Activated CD8-positive, alpha-beta memory T cell treated with anti-CD3 and anti-CD28 coated beads, Interleukin-2, amount 50 U/mL, for 24 hours (primary cell): ENCODE measurements around the gene ZNF138.
"Not testable (repeated sequence)": the region's sequence is repeated elsewhere in the genome, so short reads cannot be mapped to it uniquely, and the experiment has no call there.

ENCODE experiments used
- DNase-seq: peaks from one replicate; pipeline ENCODE4 v3.0.0-alpha.2; 2020; ENCODE audit errors: extremely low read depth

The ZNF138 gene

GRCh38 chr7:64838691-64839090 lies 44.5 kb downstream of the ZNF138 start:
- no peak for DNase-seq

- no peak for DNase-seq
Observed at GRCh38 chr7:64839910-64840309, 45.7 kb downstream of the ZNF138 start.

GRCh38 chr7:64849250-64849923 lies 55.2 kb downstream of the ZNF138 start:
- DNase-seq = no peak

- DNase-seq = no peak
Observed at GRCh38 chr7:64849924-64850499, 55.8 kb downstream of the ZNF138 start.

- no peak for DNase-seq
Observed at GRCh38 chr7:64853679-64854078, 59.5 kb downstream of the ZNF138 start.

- no peak for DNase-seq
Observed at GRCh38 chr7:64854969-64855368, 60.7 kb downstream of the ZNF138 start.

GRCh38 chr7:64863021-64863420 lies 68.8 kb downstream of the ZNF138 start:
- no peak for DNase-seq

GRCh38 chr7:64863530-64863929 lies 69.3 kb downstream of the ZNF138 start:
- not testable (repeated sequence) for DNase-seq

GRCh38 chr7:64863969-64864368 lies 69.7 kb downstream of the ZNF138 start:
- DNase-seq = no peak

- no peak for DNase-seq
Observed at GRCh38 chr7:64867863-64868440, 73.7 kb downstream of the ZNF138 start.

- DNase-seq = no peak
Observed at GRCh38 chr7:64868499-64868898, 74.3 kb downstream of the ZNF138 start.

GRCh38 chr7:64869121-64869725 lies 75.0 kb downstream of the ZNF138 start:
- no peak for DNase-seq

GRCh38 chr7:64869912-64870562 lies 75.8 kb downstream of the ZNF138 start:
- no peak for DNase-seq

- no peak for DNase-seq
Observed at GRCh38 chr7:64870656-64871055, 76.4 kb downstream of the ZNF138 start.

GRCh38 chr7:64871761-64872160 lies 77.5 kb downstream of the ZNF138 start:
- no peak for DNase-seq

- no peak for DNase-seq
Observed at GRCh38 chr7:64872351-64873154, 78.3 kb downstream of the ZNF138 start.

GRCh38 chr7:64873155-64873500 lies 78.9 kb downstream of the ZNF138 start:
- DNase-seq = no peak

GRCh38 chr7:64873517-64873916 lies 79.3 kb downstream of the ZNF138 start:
- no peak for DNase-seq

GRCh38 chr7:64874114-64874513 lies 79.9 kb downstream of the ZNF138 start:
- DNase-seq = no peak

GRCh38 chr7:64874562-64875250 lies 80.5 kb downstream of the ZNF138 start:
- no peak for DNase-seq

- DNase-seq = no peak
Observed at GRCh38 chr7:64875258-64875657, 81.0 kb downstream of the ZNF138 start.
